Transverse colon (tissue), 4 donors: ENCODE data around the gene GALNT9.

Source experiments
- POLR2A ChIP-seq: fragments of 450-650 bp; IDR thresholded peaks from one replicate; pipeline ENCODE4 v1.6.1; 2016; ENCODE audit warnings: antibody characterized with exemption, mild to moderate bottlenecking, moderate library complexity
- POLR2AphosphoS5 ChIP-seq, 3 donors: sonication (generic); formaldehyde crosslinking; IDR thresholded peaks; one replicate each; pipeline ENCODE4 v1.6.1; 2016; ENCODE audit warnings: antibody characterized with exemption in 3 of 3
- TF ChIP-seq, protein P1 (sequence below), 5 experiments: fragments of 200-600 bp in 3 of 5; fragments of 450-650 bp in 2 of 5; sonication (generic) in 3 of 5; IDR thresholded peaks; 1 replicate in 2 of 5; 2 replicates in 3 of 5; pipeline ENCODE4 v1.5.1; 2016 to 2017; ENCODE audit warnings: antibody characterized with exemption in 5 of 5, inconsistent platforms in 3 of 5, mild to moderate bottlenecking in 2 of 5, moderate library complexity in 1 of 5

DNA sequence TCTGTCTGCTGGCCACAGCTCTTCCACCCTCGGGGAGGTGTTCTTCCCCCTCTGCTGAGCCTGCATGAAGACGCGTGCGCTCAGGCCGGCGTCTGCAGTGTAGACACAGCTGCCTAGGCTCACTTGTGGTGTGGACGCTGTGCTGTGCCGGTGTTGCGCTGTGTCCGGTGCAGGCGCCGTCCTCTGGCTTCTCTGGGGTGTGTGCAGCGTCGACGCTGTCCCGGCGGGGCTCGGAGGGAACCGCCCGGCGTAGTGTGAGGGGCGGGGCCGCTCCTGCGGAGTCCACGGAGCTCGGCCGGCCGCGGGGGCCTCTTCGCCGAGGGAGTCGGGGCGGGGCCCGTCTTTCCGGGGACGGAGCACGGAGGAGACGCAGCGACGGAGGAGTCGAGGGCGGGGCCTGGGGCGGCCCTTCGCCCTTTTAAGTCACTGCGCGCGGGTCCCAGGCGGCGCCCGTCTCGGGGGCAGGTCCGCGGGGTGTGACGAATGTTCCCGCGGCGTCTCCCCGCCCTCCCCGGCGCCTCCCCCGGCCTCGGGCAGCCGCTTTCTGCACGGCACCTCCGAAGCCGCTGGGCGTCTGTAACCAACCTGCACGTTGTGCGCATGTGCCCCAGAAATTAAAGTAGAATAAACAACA, 139.9 kb downstream of the GALNT9 start:
- TF ChIP-seq, protein P1, sequence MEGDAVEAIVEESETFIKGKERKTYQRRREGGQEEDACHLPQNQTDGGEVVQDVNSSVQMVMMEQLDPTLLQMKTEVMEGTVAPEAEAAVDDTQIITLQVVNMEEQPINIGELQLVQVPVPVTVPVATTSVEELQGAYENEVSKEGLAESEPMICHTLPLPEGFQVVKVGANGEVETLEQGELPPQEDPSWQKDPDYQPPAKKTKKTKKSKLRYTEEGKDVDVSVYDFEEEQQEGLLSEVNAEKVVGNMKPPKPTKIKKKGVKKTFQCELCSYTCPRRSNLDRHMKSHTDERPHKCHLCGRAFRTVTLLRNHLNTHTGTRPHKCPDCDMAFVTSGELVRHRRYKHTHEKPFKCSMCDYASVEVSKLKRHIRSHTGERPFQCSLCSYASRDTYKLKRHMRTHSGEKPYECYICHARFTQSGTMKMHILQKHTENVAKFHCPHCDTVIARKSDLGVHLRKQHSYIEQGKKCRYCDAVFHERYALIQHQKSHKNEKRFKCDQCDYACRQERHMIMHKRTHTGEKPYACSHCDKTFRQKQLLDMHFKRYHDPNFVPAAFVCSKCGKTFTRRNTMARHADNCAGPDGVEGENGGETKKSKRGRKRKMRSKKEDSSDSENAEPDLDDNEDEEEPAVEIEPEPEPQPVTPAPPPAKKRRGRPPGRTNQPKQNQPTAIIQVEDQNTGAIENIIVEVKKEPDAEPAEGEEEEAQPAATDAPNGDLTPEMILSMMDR (IDR thresholded peaks at IDR 0.05), result no peak
- TF ChIP-seq POLR2A (no peak), POLR2AphosphoS5 (IDR thresholded peaks at IDR 0.05) (peak in 2 of 3 donors; percentile 67 to 70)
